Tibial nerve (tissue), 4 donors: ENCODE measurements around the gene ABRACL.

Source experiments
- CTCF ChIP-seq, 5 experiments: fragments of 200-600 bp in 3 of 5; fragments of 450-650 bp in 2 of 5; sonication (generic) in 3 of 5; IDR thresholded peaks; one replicate each; pipeline ENCODE4 v1.5.1; 2016 to 2019; ENCODE audit warnings: antibody characterized with exemption in 5 of 5, mild to moderate bottlenecking in 3 of 5, moderate library complexity in 2 of 5
- EP300 ChIP-seq, 2 donors: sonication (generic); formaldehyde crosslinking; IDR thresholded peaks; one replicate each; pipeline ENCODE4 v1.6.1; 2017; ENCODE audit warnings: antibody characterized with exemption in 2 of 2, mild to moderate bottlenecking in 1 of 2
- POLR2A ChIP-seq, 2 donors: fragments of 450-650 bp; IDR thresholded peaks; one replicate each; pipeline ENCODE4 v1.6.1; 2017; ENCODE audit warnings: antibody characterized with exemption in 2 of 2, mild to moderate bottlenecking in 2 of 2, moderate library complexity in 2 of 2

- TF ChIP-seq EP300 (IDR thresholded peaks at IDR 0.05) (peak in 1 of 2 donors; percentile 44), CTCF (IDR thresholded peaks at IDR 0.05) (no peak), POLR2A (IDR thresholded peaks at IDR 0.05) (no peak)
Observed at GRCh38 chr6:139037490-139037889, 8.9 kb downstream of the ABRACL start.
